Measurements from ENCODE around the gene PRAMEF17.
"Not testable (repeated sequence)": the region's sequence is repeated elsewhere in the genome, so short reads cannot be mapped to it uniquely, and the experiment has no call there.

PRAMEF17 gene
- total RNA-seq = 0 reads per million in 9 experiments

- not testable (repeated sequence) for H3K27ac Mint-ChIP-seq; DNase-seq; H3K36me3 Mint-ChIP-seq (ENCODE audit: insufficient read depth); ATAC-seq (replicated peaks); H3K4me3 Mint-ChIP-seq; H3K9me3 Mint-ChIP-seq; H3K4me1 Mint-ChIP-seq (ENCODE audit: low read depth in 2 of 2)
- H3K27me3 Mint-ChIP-seq = peaks cover 14 to 20% of the 10 kb centered on the region in 2 donors
Observed at GRCh38 chr1:13389332-13389731, at the start of gene PRAMEF17. Gene PRAMEF17, plus strand, starts transcription at chr1:13389632. Its CDS starts 26 bp downstream, at chr1:13389658.

- H3K4me1 Mint-ChIP-seq (ENCODE audit: low read depth in 2 of 2); H3K9me3 Mint-ChIP-seq; H3K27ac Mint-ChIP-seq; H3K4me3 Mint-ChIP-seq; ATAC-seq (replicated peaks); H3K36me3 Mint-ChIP-seq (ENCODE audit: insufficient read depth); H3K27me3 Mint-ChIP-seq; DNase-seq: not testable (repeated sequence)
Observed at GRCh38 chr1:13342496-13342895, 46.9 kb upstream of the PRAMEF17 start.

- not testable (repeated sequence) for ATAC-seq (replicated peaks); H3K27ac Mint-ChIP-seq; H3K9me3 Mint-ChIP-seq; DNase-seq; H3K4me3 Mint-ChIP-seq; H3K36me3 Mint-ChIP-seq (ENCODE audit: insufficient read depth); H3K4me1 Mint-ChIP-seq (ENCODE audit: low read depth in 2 of 2); H3K27me3 Mint-ChIP-seq
Observed at GRCh38 chr1:13347034-13347433, 42.4 kb upstream of the PRAMEF17 start, which contains the start of gene PRAMEF14. Gene PRAMEF14, minus strand, starts transcription at chr1:13347134. Its CDS starts 1,820 bp downstream, at chr1:13345314.

GRCh38 chr1:13353476-13353875 is 36.0 kb upstream of the PRAMEF17 start:
- not testable (repeated sequence) for H3K4me3 Mint-ChIP-seq; H3K27me3 Mint-ChIP-seq; H3K4me1 Mint-ChIP-seq (ENCODE audit: low read depth in 2 of 2)

GRCh38 chr1:13354475-13354874 is 35.0 kb upstream of the PRAMEF17 start:
- H3K9me3 Mint-ChIP-seq; H3K4me1 Mint-ChIP-seq (ENCODE audit: low read depth in 2 of 2); H3K4me3 Mint-ChIP-seq; H3K36me3 Mint-ChIP-seq (ENCODE audit: insufficient read depth); H3K27me3 Mint-ChIP-seq; ATAC-seq (replicated peaks); H3K27ac Mint-ChIP-seq; DNase-seq: not testable (repeated sequence)

More at GRCh38 chr1:13353476-13353875, 36.0 kb upstream of the PRAMEF17 start:
- not testable (repeated sequence) for H3K36me3 Mint-ChIP-seq (ENCODE audit: insufficient read depth); DNase-seq; H3K27ac Mint-ChIP-seq; ATAC-seq (replicated peaks); H3K9me3 Mint-ChIP-seq

- H3K4me1 Mint-ChIP-seq (ENCODE audit: low read depth in 2 of 2); H3K4me3 Mint-ChIP-seq; H3K27me3 Mint-ChIP-seq; ATAC-seq (replicated peaks); H3K36me3 Mint-ChIP-seq (ENCODE audit: insufficient read depth); H3K9me3 Mint-ChIP-seq; H3K27ac Mint-ChIP-seq: not testable (repeated sequence)
- DNase-seq = peak; percentile 4 to 11 (median 8)
Observed at GRCh38 chr1:13356774-13357173, 32.7 kb upstream of the PRAMEF17 start.

- not testable (repeated sequence) for ATAC-seq (replicated peaks); DNase-seq; H3K4me3 Mint-ChIP-seq; H3K36me3 Mint-ChIP-seq (ENCODE audit: insufficient read depth); H3K4me1 Mint-ChIP-seq (ENCODE audit: low read depth in 2 of 2); H3K27ac Mint-ChIP-seq; H3K27me3 Mint-ChIP-seq; H3K9me3 Mint-ChIP-seq
Observed at GRCh38 chr1:13362364-13362763, 27.1 kb upstream of the PRAMEF17 start.

GRCh38 chr1:13364928-13365327 is 24.5 kb upstream of the PRAMEF17 start:
- H3K4me3 Mint-ChIP-seq; DNase-seq; ATAC-seq (replicated peaks); H3K4me1 Mint-ChIP-seq (ENCODE audit: low read depth in 2 of 2); H3K36me3 Mint-ChIP-seq (ENCODE audit: insufficient read depth); H3K9me3 Mint-ChIP-seq; H3K27ac Mint-ChIP-seq: not testable (repeated sequence)
- peaks cover 6 to 11% of the 10 kb centered on the region in 2 donors for H3K27me3 Mint-ChIP-seq

- H3K27ac Mint-ChIP-seq; DNase-seq; ATAC-seq (replicated peaks); H3K9me3 Mint-ChIP-seq; H3K4me3 Mint-ChIP-seq; H3K4me1 Mint-ChIP-seq (ENCODE audit: low read depth in 2 of 2); H3K36me3 Mint-ChIP-seq (ENCODE audit: insufficient read depth): not testable (repeated sequence)
- H3K27me3 Mint-ChIP-seq = peaks cover 12 to 19% of the 10 kb centered on the region in 2 donors
Observed at GRCh38 chr1:13366536-13366935, 22.9 kb upstream of the PRAMEF17 start.

- not testable (repeated sequence) for H3K36me3 Mint-ChIP-seq (ENCODE audit: insufficient read depth); DNase-seq; H3K9me3 Mint-ChIP-seq; ATAC-seq (replicated peaks); H3K4me3 Mint-ChIP-seq; H3K4me1 Mint-ChIP-seq (ENCODE audit: low read depth in 2 of 2); H3K27ac Mint-ChIP-seq
- H3K27me3 Mint-ChIP-seq = peaks cover 18 to 19% of the 10 kb centered on the region in 2 donors
Observed at GRCh38 chr1:13368544-13368943, 20.9 kb upstream of the PRAMEF17 start.

GRCh38 chr1:13378983-13379382 is 10.4 kb upstream of the PRAMEF17 start:
- H3K27ac Mint-ChIP-seq; H3K4me3 Mint-ChIP-seq; H3K4me1 Mint-ChIP-seq (ENCODE audit: low read depth in 2 of 2); H3K9me3 Mint-ChIP-seq; H3K27me3 Mint-ChIP-seq; H3K36me3 Mint-ChIP-seq (ENCODE audit: insufficient read depth); DNase-seq; ATAC-seq (replicated peaks): not testable (repeated sequence)

GRCh38 chr1:13380380-13380779 is 9.1 kb upstream of the PRAMEF17 start:
- H3K9me3 Mint-ChIP-seq; H3K4me1 Mint-ChIP-seq (ENCODE audit: low read depth in 2 of 2); H3K4me3 Mint-ChIP-seq; ATAC-seq (replicated peaks); H3K27me3 Mint-ChIP-seq; DNase-seq; H3K36me3 Mint-ChIP-seq (ENCODE audit: insufficient read depth); H3K27ac Mint-ChIP-seq: not testable (repeated sequence)

GRCh38 chr1:13393004-13393403 is 3.6 kb downstream of the PRAMEF17 start:
- not testable (repeated sequence) for DNase-seq; H3K36me3 Mint-ChIP-seq (ENCODE audit: insufficient read depth); H3K4me3 Mint-ChIP-seq; H3K9me3 Mint-ChIP-seq; H3K27ac Mint-ChIP-seq; ATAC-seq (replicated peaks); H3K4me1 Mint-ChIP-seq (ENCODE audit: low read depth in 2 of 2)
- H3K27me3 Mint-ChIP-seq = peaks cover 9 to 20% of the 10 kb centered on the region in 2 donors

GRCh38 chr1:13394761-13395160 is 5.3 kb downstream of the PRAMEF17 start:
- not testable (repeated sequence) for DNase-seq; H3K4me1 Mint-ChIP-seq (ENCODE audit: low read depth in 2 of 2); ATAC-seq (replicated peaks); H3K9me3 Mint-ChIP-seq; H3K36me3 Mint-ChIP-seq (ENCODE audit: insufficient read depth); H3K4me3 Mint-ChIP-seq; H3K27ac Mint-ChIP-seq
- H3K27me3 Mint-ChIP-seq = peaks cover 9 to 14% of the 10 kb centered on the region in 2 donors

- not testable (repeated sequence) for H3K4me1 Mint-ChIP-seq (ENCODE audit: low read depth in 2 of 2); H3K4me3 Mint-ChIP-seq; ATAC-seq (replicated peaks); H3K36me3 Mint-ChIP-seq (ENCODE audit: insufficient read depth); H3K27ac Mint-ChIP-seq; H3K9me3 Mint-ChIP-seq; H3K27me3 Mint-ChIP-seq; DNase-seq
Observed at GRCh38 chr1:13395311-13395710, 5.9 kb downstream of the PRAMEF17 start.
